T-helper 17 cell (primary cell): Measurements from ENCODE around the gene CNIH2. TPM values are rescaled to one million over a fixed set of nuclear protein-coding genes. Genes with fewer than 3 reads are reported as not detected.

ENCODE experiments used
- ATAC-seq: fragments of 150-1000 bp; cut with Tn5 transposase; 2 replicates; pipeline ENCODE4 v1.10.0; 2021; ENCODE audit warnings: mild to moderate bottlenecking, moderate library complexity
- DNase-seq, 3 donors: peaks; one replicate each; pipeline versions ENCODE4 v3.0.0 to v3.0.0-alpha.2; 2020 to 2021
- H3K9me3 ChIP-seq: one replicate; pipeline ENCODE4 v1.7.0; 2013; ENCODE audit warnings: low read length, mild to moderate bottlenecking; ENCODE audit not compliant: control insufficient read depth, poor library complexity, severe bottlenecking
- H3K27ac Mint-ChIP-seq: one replicate; pipeline ENCODE4 v1.8.0; 2022; ENCODE audit warnings: mild to moderate bottlenecking, moderate library complexity, mixed read lengths
- H3K27me3 Mint-ChIP-seq: one replicate; pipeline ENCODE4 v1.8.0; 2022; ENCODE audit warnings: mixed read lengths
- H3K36me3 Mint-ChIP-seq: one replicate; pipeline ENCODE4 v1.8.0; 2022; ENCODE audit warnings: low read depth, mixed read lengths
- H3K4me1 Mint-ChIP-seq: one replicate; pipeline ENCODE4 v1.8.0; 2022; ENCODE audit warnings: mild to moderate bottlenecking, mixed read lengths
- H3K4me3 Mint-ChIP-seq: one replicate; pipeline ENCODE4 v1.8.0; 2022; ENCODE audit warnings: mild to moderate bottlenecking, moderate library complexity, mixed read lengths
- total RNA-seq, 4 donors: library from RNA in 2 of 4; stranded (reverse) in 2 of 4; gene quantifications; one replicate each; pipeline ENCODE4 v1.2.3 and lab custom pipeline; 2022 to 2026

CNIH2 gene
- 10 to 100 TPM in 1 of 2 donors, 1 to 10 TPM in 1; 9.0 to 14.4 TPM for total RNA-seq
- 1.4 reads per million in 2 donors for total RNA-seq (lab: John Stamatoyannopoulos, UW)

GRCh38 chr11:66277471-66278362, at the start of gene CNIH2:
TSS of gene CNIH2 (plus strand) at chr11:66278175. CDS start at chr11:66278457, 282 bp downstream.
- Mint-ChIP-seq H3K27ac (peak within 1 kb of the TSS; percentile 94), H3K27me3 (no peaks in the 10 kb centered on the region), H3K4me1 (peaks cover 32% of the 10 kb centered on the region), H3K36me3 (peaks cover 7% of the 10 kb centered on the region), H3K4me3 (peak within 1 kb of the TSS; percentile 89)
- H3K9me3 ChIP-seq = no peaks in the 10 kb centered on the region
- DNase-seq (peak; percentile 52 to 64 (median 58)), ATAC-seq (peak; percentile 40)

GRCh38 chr11:66228521-66228920, 49.5 kb upstream of the CNIH2 start:
- H3K9me3 ChIP-seq = no peaks in the 10 kb centered on the region
- no peak for ATAC-seq
- Mint-ChIP-seq H3K27ac (peak overlapping the region; percentile 79), H3K4me3 (no peak overlapping the region), H3K4me1 (peaks cover 2% of the 10 kb centered on the region), H3K27me3 (no peaks in the 10 kb centered on the region), H3K36me3 (peaks cover 15% of the 10 kb centered on the region)
- DNase-seq = no peak

GRCh38 chr11:66230156-66230555, 47.8 kb upstream of the CNIH2 start:
- Mint-ChIP-seq H3K4me3 (no peak overlapping the region), H3K27me3 (no peaks in the 10 kb centered on the region), H3K4me1 (peaks cover 6% of the 10 kb centered on the region), H3K27ac (no peak overlapping the region), H3K36me3 (peaks cover 16% of the 10 kb centered on the region)
- H3K9me3 ChIP-seq = no peaks in the 10 kb centered on the region
- no peak for DNase-seq
- ATAC-seq = no peak

GRCh38 chr11:66230978-66231377, 47.0 kb upstream of the CNIH2 start:
- DNase-seq (no peak), ATAC-seq (no peak)
- H3K27me3 Mint-ChIP-seq = no peaks in the 10 kb centered on the region
- peaks cover 6% of the 10 kb centered on the region for H3K4me1 Mint-ChIP-seq
- H3K9me3 ChIP-seq = no peaks in the 10 kb centered on the region
- no peak overlapping the region for H3K27ac Mint-ChIP-seq
- H3K4me3 Mint-ChIP-seq = no peak overlapping the region
- peaks cover 21% of the 10 kb centered on the region for H3K36me3 Mint-ChIP-seq

GRCh38 chr11:66231561-66231960, 46.4 kb upstream of the CNIH2 start:
- DNase-seq = no peak
- Mint-ChIP-seq H3K27ac (peak overlapping the region; percentile 87), H3K4me1 (peaks cover 6% of the 10 kb centered on the region), H3K27me3 (no peaks in the 10 kb centered on the region), H3K36me3 (peaks cover 21% of the 10 kb centered on the region), H3K4me3 (no peak overlapping the region)
- H3K9me3 ChIP-seq = no peaks in the 10 kb centered on the region
- no peak for ATAC-seq

GRCh38 chr11:66232769-66233168, 45.2 kb upstream of the CNIH2 start:
- Mint-ChIP-seq H3K27ac (peak overlapping the region; percentile 72), H3K36me3 (peaks cover 21% of the 10 kb centered on the region), H3K4me3 (peak overlapping the region; percentile 61), H3K27me3 (no peaks in the 10 kb centered on the region), H3K4me1 (peaks cover 6% of the 10 kb centered on the region)
- ATAC-seq (no peak), DNase-seq (no peak)
- no peaks in the 10 kb centered on the region for H3K9me3 ChIP-seq

- Mint-ChIP-seq H3K36me3 (peaks cover 21% of the 10 kb centered on the region), H3K27ac (peak overlapping the region; percentile 72), H3K4me1 (peaks cover 6% of the 10 kb centered on the region), H3K27me3 (no peaks in the 10 kb centered on the region), H3K4me3 (no peak overlapping the region)
- DNase-seq (no peak), ATAC-seq (no peak)
- no peaks in the 10 kb centered on the region for H3K9me3 ChIP-seq
These were observed 44.7 kb upstream of the CNIH2 start for GRCh38 chr11:66233301-66233700.

- Mint-ChIP-seq H3K36me3 (peaks cover 17% of the 10 kb centered on the region), H3K27ac (peak overlapping the region; percentile 24), H3K27me3 (no peaks in the 10 kb centered on the region), H3K4me1 (peaks cover 6% of the 10 kb centered on the region), H3K4me3 (no peak overlapping the region)
- ATAC-seq = no peak
- H3K9me3 ChIP-seq = no peaks in the 10 kb centered on the region
- DNase-seq = no peak
These were observed 42.8 kb upstream of the CNIH2 start for GRCh38 chr11:66235141-66235540.

GRCh38 chr11:66237867-66238266, 40.1 kb upstream of the CNIH2 start:
- no peaks in the 10 kb centered on the region for H3K9me3 ChIP-seq
- no peak for DNase-seq
- H3K4me3 Mint-ChIP-seq = no peak overlapping the region
- H3K27ac Mint-ChIP-seq = no peak overlapping the region
- no peaks in the 10 kb centered on the region for H3K27me3 Mint-ChIP-seq
- H3K4me1 Mint-ChIP-seq = peaks cover 4% of the 10 kb centered on the region
- peaks cover 16% of the 10 kb centered on the region for H3K36me3 Mint-ChIP-seq
- ATAC-seq = no peak

GRCh38 chr11:66238786-66239413, 39.1 kb upstream of the CNIH2 start:
- H3K36me3 Mint-ChIP-seq = peaks cover 11% of the 10 kb centered on the region
- no peak overlapping the region for H3K27ac Mint-ChIP-seq
- H3K4me1 Mint-ChIP-seq = peaks cover 2% of the 10 kb centered on the region

GRCh38 chr11:66239511-66239910, 38.5 kb upstream of the CNIH2 start:
- H3K9me3 ChIP-seq = no peaks in the 10 kb centered on the region
- H3K4me1 Mint-ChIP-seq = peaks cover 2% of the 10 kb centered on the region
- H3K27ac Mint-ChIP-seq = no peak overlapping the region
- H3K27me3 Mint-ChIP-seq = no peaks in the 10 kb centered on the region
- DNase-seq = no peak
- H3K4me3 Mint-ChIP-seq = no peak overlapping the region
- no peak for ATAC-seq
- peaks cover 11% of the 10 kb centered on the region for H3K36me3 Mint-ChIP-seq

More at GRCh38 chr11:66238786-66239413, 39.1 kb upstream of the CNIH2 start:
- ATAC-seq (no peak), DNase-seq (no peak)
- no peak overlapping the region for H3K4me3 Mint-ChIP-seq
- H3K9me3 ChIP-seq = no peaks in the 10 kb centered on the region
- no peaks in the 10 kb centered on the region for H3K27me3 Mint-ChIP-seq

- Mint-ChIP-seq H3K4me3 (no peak overlapping the region), H3K36me3 (peaks cover 10% of the 10 kb centered on the region), H3K27me3 (no peaks in the 10 kb centered on the region), H3K4me1 (peaks cover 2% of the 10 kb centered on the region), H3K27ac (peak overlapping the region; percentile 53)
- H3K9me3 ChIP-seq = no peaks in the 10 kb centered on the region
- DNase-seq (no peak), ATAC-seq (no peak)
These were observed 37.8 kb upstream of the CNIH2 start for GRCh38 chr11:66239998-66240780.

- ATAC-seq = no peak
- Mint-ChIP-seq H3K4me3 (no peak overlapping the region), H3K36me3 (peaks cover 6% of the 10 kb centered on the region), H3K27ac (peak overlapping the region; percentile 53), H3K27me3 (no peaks in the 10 kb centered on the region), H3K4me1 (peaks cover 2% of the 10 kb centered on the region)
- no peak for DNase-seq
- no peaks in the 10 kb centered on the region for H3K9me3 ChIP-seq
These were observed 37.2 kb upstream of the CNIH2 start for GRCh38 chr11:66240781-66241136.
